Stomach (tissue), 9 donors: ENCODE data around the gene CLIP2. TPM values are rescaled to one million over a fixed set of nuclear protein-coding genes. Genes with fewer than 3 reads are reported as not detected.
"Not testable (repeated sequence)": the region's sequence is repeated elsewhere in the genome, so short reads cannot be mapped to it uniquely, and the experiment has no call there.

Source experiments
- DNase-seq, 2 donors: peaks; one replicate each; pipeline versions ENCODE4 v3.0.0 to v3.0.0-alpha.2; 2013 to 2019
- H3K27ac ChIP-seq, 5 donors: fragments of 200-600 bp in 4 of 5; sonication (generic) in 4 of 5; one replicate each; pipeline ENCODE4 v1.5.1; 2013 to 2019; ENCODE audit warnings: mild to moderate bottlenecking in 1 of 5, moderate library complexity in 1 of 5
- H3K27me3 ChIP-seq, 3 donors: fragments of 200-600 bp; sonication (generic); one replicate each; pipeline ENCODE4 v1.5.1; 2017 to 2019; ENCODE audit warnings: mixed run types in 1 of 3
- H3K36me3 ChIP-seq, 4 donors: fragments of 200-600 bp; sonication (generic); 1 replicate in 3 of 4; 2 replicates in 1 of 4; pipeline ENCODE4 v1.5.1; 2016 to 2019
- H3K4me1 ChIP-seq, 4 donors: fragments of 200-600 bp; sonication (generic); one replicate each; pipeline ENCODE4 v1.5.1; 2016 to 2019
- H3K4me3 ChIP-seq, 4 donors: fragments of 200-600 bp; sonication (generic) in 3 of 4; one replicate each; pipeline ENCODE4 v1.5.1; 2016 to 2019; ENCODE audit warnings: mild to moderate bottlenecking in 1 of 4
- H3K9me3 ChIP-seq, 4 donors: fragments of 200-600 bp; sonication (generic); one replicate each; pipeline ENCODE4 v1.5.1; 2016 to 2019
- EP300 ChIP-seq: sonication (generic); formaldehyde crosslinking; IDR thresholded peaks from one replicate; pipeline ENCODE4 v1.6.1; 2017; ENCODE audit warnings: antibody characterized with exemption
- POLR2A ChIP-seq, 4 donors: fragments of 450-650 bp; IDR thresholded peaks; one replicate each; pipeline ENCODE4 v1.6.1; 2016; ENCODE audit warnings: antibody characterized with exemption in 4 of 4, control low read depth in 2 of 4, mild to moderate bottlenecking in 1 of 4, moderate library complexity in 1 of 4
- POLR2AphosphoS5 ChIP-seq, 3 donors: sonication (generic); formaldehyde crosslinking; IDR thresholded peaks; one replicate each; pipeline ENCODE4 v1.6.1; 2016; ENCODE audit warnings: antibody characterized with exemption in 3 of 3
- WGBS, 5 donors: extraction: QIAGEN DNeasy Blood & Tissue Kit in 3 of 5; methylation state at CpG; one replicate each; pipeline versions ENCODE4 v1.1.5 to v1.1.7; 2013 to 2018; 5-methylcytosine and 5-hydroxymethylcytosine counted together
- intact Hi-C: fragments of 100-400 bp; cut with DNase I; formaldehyde crosslinking; loops from one replicate; pipeline ENCODE4 v1.15.1; 2023; ENCODE audit warnings: low total_unique reads
- polyA plus RNA-seq, 3 donors: library from polyadenylated mRNA; stranded (reverse); fragments of 200-250 nt; gene quantifications; one replicate each; pipeline ENCODE4 v1.2.3, GENCODE V29; 2013
- total RNA-seq, 5 donors: library from RNA; depleted of rRNA; stranded (reverse); fragments of >200 nt; gene quantifications; one replicate each; pipeline versions ENCODE4 v1.1.0 to v1.2.3, GENCODE V29; 2014 to 2016
- TF ChIP-seq, protein P1 (sequence below), 7 experiments: fragments of 450-650 bp in 4 of 7; fragments of 200-600 bp in 3 of 7; sonication (generic) in 3 of 7; IDR thresholded peaks; one replicate each; pipeline ENCODE4 v1.5.1; 2016 to 2019; ENCODE audit warnings: antibody characterized with exemption in 7 of 7, control low read depth in 2 of 7, mild to moderate bottlenecking in 1 of 7
- donor health status: healthy with polysubstance abuse.
- donor health status: Bipolar disorder and iron deficiency.
- donor health status: healthy.

Gene CLIP2
- total and polyA plus RNA-seq, 8 donors = 4.5 to 485 (median 23.9) TPM

DNA sequence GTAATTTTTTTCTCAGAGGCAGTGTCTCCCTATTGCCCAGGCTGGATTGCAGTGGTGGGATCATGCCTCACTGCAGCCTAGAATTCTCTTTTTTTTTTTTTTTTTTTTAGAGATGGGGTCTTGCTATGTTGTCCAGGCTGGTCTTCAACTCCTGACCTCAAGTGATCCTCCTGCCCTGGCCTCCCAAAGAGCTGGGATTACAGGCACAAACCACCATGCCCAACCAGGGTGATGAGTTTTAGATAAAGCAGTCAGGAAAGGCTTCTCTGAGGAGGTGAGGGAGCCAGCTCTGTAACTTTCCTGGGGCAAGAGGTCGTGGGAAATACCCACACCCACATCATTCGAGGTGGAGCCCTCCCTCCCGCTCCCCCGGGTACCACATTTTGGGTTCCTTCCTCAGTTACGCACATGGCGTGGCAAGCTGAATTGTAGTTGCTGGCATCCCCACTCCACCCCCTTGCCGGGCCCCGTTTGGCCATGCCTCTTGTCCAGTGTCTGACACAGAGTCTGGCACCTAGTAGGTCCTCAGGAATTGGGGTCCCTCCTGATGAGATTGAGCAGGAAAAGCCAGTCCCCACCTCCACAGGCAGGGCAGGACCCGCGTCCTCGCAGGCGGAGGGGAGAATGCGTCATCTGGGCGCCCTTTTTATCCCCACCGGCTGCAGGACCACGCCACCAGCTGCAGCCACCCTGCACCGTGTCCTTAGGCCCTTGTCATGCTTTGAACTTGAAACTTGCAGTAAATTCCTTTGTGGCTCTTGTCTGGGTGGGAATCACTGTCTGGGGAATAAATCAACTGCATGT lies 43.4 kb downstream of the CLIP2 start:
- Histone ChIP-seq H3K36me3 (peaks cover 0 to 55% (median 35%) of the 10 kb centered on the region in 4 donors), H3K27me3 (no peaks in the 10 kb centered on the region), H3K4me3 (no peak overlapping the region), H3K9me3 (no peaks in the 10 kb centered on the region), H3K27ac (no peak overlapping the region), H3K4me1 (no peaks in the 10 kb centered on the region)
- 88 to 95% (median 92%) methylated on average over 17 of the region's 17 CpGs for WGBS, 5 donors
- DNase-seq = no peak
- TF ChIP-seq POLR2AphosphoS5 (IDR thresholded peaks at IDR 0.05) = no peak
- TF ChIP-seq EP300 = no peak
- TF ChIP-seq POLR2A (IDR thresholded peaks at IDR 0.05) = no peak
- TF ChIP-seq, protein P1, sequence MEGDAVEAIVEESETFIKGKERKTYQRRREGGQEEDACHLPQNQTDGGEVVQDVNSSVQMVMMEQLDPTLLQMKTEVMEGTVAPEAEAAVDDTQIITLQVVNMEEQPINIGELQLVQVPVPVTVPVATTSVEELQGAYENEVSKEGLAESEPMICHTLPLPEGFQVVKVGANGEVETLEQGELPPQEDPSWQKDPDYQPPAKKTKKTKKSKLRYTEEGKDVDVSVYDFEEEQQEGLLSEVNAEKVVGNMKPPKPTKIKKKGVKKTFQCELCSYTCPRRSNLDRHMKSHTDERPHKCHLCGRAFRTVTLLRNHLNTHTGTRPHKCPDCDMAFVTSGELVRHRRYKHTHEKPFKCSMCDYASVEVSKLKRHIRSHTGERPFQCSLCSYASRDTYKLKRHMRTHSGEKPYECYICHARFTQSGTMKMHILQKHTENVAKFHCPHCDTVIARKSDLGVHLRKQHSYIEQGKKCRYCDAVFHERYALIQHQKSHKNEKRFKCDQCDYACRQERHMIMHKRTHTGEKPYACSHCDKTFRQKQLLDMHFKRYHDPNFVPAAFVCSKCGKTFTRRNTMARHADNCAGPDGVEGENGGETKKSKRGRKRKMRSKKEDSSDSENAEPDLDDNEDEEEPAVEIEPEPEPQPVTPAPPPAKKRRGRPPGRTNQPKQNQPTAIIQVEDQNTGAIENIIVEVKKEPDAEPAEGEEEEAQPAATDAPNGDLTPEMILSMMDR (IDR thresholded peaks at IDR 0.05) = no peak
- intact Hi-C loops = no loop called here

DNA sequence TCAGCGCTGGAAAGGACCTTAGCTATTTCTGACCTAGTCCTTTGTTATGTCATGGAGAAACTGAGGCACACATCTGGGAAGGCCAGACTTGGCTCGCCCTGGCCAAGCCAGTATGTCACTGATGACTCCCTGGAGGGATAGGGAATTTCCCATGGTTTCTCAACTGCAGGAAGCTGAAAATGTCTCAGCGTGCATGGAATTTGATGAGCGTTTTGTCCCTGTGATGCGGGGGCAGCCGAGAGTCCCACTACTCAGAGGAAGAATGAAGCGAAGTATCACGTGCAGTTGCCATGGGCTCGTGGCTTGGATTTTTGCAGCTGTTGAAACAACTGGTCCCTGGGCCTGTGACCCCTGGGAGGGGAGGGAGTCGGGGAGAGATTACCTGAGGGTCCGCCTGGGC lies 44.8 kb downstream of the CLIP2 start:
- Histone ChIP-seq H3K4me3 (no peak overlapping the region), H3K4me1 (no peaks in the 10 kb centered on the region), H3K27me3 (no peaks in the 10 kb centered on the region), H3K36me3 (peaks cover 0 to 59% (median 36%) of the 10 kb centered on the region in 4 donors), H3K9me3 (no peaks in the 10 kb centered on the region), H3K27ac (no peak overlapping the region)
- 67 to 87% (median 78%) methylated on average over 10 to 11 of the region's 11 CpGs for WGBS, 5 donors
- DNase-seq = no peak
- intact Hi-C loops = no loop called here
- TF ChIP-seq, protein P1 (IDR thresholded peaks at IDR 0.05) = no peak
- TF ChIP-seq EP300 (no peak), POLR2A (IDR thresholded peaks at IDR 0.05) (no peak)

DNA sequence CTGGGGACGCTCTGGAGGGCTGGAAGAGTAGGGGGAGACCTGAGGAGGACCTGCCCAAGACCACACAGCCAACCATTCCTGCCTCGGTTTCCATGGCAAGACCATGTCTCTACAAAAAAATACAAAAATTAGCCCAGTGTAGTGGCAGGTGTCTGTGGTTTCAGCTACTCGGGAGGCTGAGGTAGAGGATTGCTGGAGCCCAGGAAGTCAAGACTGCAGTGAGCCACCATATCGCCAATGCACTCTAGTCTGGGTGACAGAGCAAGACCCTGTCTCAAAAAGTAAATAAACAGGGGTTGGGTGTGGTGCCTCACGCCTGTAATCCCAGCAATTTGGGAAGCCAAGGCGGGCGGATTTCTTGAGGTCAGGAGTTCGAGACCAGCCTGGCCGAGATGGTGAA lies 48.7 kb downstream of the CLIP2 start:
- no peak for TF ChIP-seq POLR2A (IDR thresholded peaks at IDR 0.05)
- TF ChIP-seq, protein P1 (IDR thresholded peaks at IDR 0.05) = no peak
- no peaks in the 10 kb centered on the region for H3K4me1 ChIP-seq
- no peak for DNase-seq

DNA sequence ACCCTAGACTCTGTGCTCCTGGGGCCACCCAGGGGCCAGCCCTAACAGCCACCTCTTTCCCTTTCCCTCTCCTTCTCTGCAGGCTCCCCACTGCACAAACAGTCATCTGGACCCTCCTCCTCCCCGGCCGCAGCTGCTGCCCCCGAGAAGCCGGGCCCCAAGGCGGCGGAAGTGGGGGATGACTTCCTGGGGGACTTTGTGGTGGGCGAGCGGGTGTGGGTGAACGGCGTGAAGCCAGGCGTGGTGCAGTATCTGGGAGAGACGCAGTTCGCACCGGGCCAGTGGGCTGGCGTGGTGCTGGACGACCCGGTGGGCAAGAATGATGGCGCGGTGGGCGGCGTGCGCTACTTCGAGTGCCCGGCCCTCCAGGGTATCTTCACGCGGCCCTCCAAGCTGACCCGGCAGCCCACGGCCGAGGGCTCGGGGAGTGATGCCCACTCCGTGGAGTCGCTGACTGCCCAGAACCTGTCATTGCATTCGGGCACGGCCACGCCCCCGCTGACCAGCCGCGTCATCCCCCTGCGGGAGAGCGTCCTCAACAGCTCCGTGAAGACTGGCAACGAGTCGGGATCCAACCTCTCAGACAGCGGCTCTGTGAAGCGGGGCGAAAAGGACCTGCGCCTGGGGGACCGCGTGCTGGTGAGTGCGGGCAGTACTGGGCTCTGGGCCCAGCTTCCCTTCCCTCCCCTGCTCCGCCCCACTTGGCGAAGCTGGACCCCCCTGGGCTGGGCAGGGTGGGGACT lies 49.3 kb downstream of the CLIP2 start:
- TF ChIP-seq, protein P1 (IDR thresholded peaks at IDR 0.05) = no peak
- TF ChIP-seq EP300 (no peak), POLR2A (IDR thresholded peaks at IDR 0.05) (no peak), POLR2AphosphoS5 (IDR thresholded peaks at IDR 0.05) (no peak)
- Histone ChIP-seq H3K27ac (no peak overlapping the region), H3K9me3 (no peaks in the 10 kb centered on the region), H3K36me3 (peaks cover 0 to 70% (median 57%) of the 10 kb centered on the region in 4 donors), H3K4me3 (no peak overlapping the region), H3K4me1 (peaks cover 0 to under 1% (median 0%) of the 10 kb centered on the region in 4 donors), H3K27me3 (no peaks in the 10 kb centered on the region)
- whole genome bisulfite sequencing, 5 donors = 92 to 97% (median 95%) methylated on average over 32 to 52 of the region's 52 CpGs
- intact Hi-C loops = no loop called here
- no peak for DNase-seq

More for the DNA sequence above, 48.7 kb downstream of the CLIP2 start:
- Histone ChIP-seq H3K36me3 (peaks cover 0 to 65% (median 55%) of the 10 kb centered on the region in 4 donors), H3K9me3 (no peaks in the 10 kb centered on the region), H3K27me3 (no peaks in the 10 kb centered on the region), H3K27ac (no peak overlapping the region), H3K4me3 (no peak overlapping the region)
- WGBS, 5 donors = 83 to 87% (median 86%) methylated on average over 9 of the region's 9 CpGs
- intact Hi-C loops = no loop called here

DNA sequence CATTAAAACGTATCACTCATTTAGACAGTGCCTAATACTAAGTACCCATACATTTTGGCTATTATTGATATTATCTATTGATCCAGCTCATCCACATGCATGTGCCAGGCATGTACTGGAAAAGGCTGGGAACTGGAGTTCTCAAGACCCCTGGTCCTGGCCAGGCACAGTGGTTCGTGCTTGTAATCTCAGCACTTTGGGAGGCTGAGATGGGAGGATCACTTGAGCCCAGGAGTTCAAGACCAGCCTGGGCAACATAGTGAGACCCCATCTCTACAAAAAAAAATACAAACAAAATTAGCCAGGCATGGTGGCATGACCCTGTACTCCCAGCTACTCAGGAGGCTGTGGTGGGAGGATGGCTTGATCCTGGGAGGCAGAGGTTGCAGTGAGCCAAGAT lies 50.4 kb downstream of the CLIP2 start:
- H3K4me3 ChIP-seq, H3K4me1 ChIP-seq, DNase-seq, H3K27ac ChIP-seq, intact Hi-C loops, H3K9me3 ChIP-seq, H3K27me3 ChIP-seq: not testable (repeated sequence)
- peaks cover 0 to 74% (median 53%) of the 10 kb centered on the region in 4 donors for H3K36me3 ChIP-seq
- WGBS, 5 donors = 93 to 96% (median 95%) methylated on average over 2 of the region's 2 CpGs
